Measurements from ENCODE around the gene MYT1.

The MYT1 gene

GRCh38 chr20:64198347-64198746, 34.1 kb downstream of the MYT1 start:
- H3K4me3 Mint-ChIP-seq: no peak overlapping the region
- no peaks in the 10 kb centered on the region for H3K9me3 Mint-ChIP-seq (ENCODE audit: low read depth)
- no peaks in the 10 kb centered on the region for H3K36me3 Mint-ChIP-seq

GRCh38 chr20:64199395-64199794, 35.1 kb downstream of the MYT1 start:
- Mint-ChIP-seq H3K27me3 (no peaks in the 10 kb centered on the region), H3K4me3 (no peak overlapping the region), H3K4me1 (ENCODE audit: low read depth) (no peaks in the 10 kb centered on the region), H3K9me3 (ENCODE audit: low read depth) (no peaks in the 10 kb centered on the region), H3K36me3 (no peaks in the 10 kb centered on the region), H3K27ac (no peak overlapping the region)

More at GRCh38 chr20:64198347-64198746, 34.1 kb downstream of the MYT1 start:
- Mint-ChIP-seq H3K27ac (no peak overlapping the region), H3K4me1 (ENCODE audit: low read depth) (peaks cover under 1% of the 10 kb centered on the region), H3K27me3 (no peaks in the 10 kb centered on the region)

GRCh38 chr20:64200740-64201139, 36.5 kb downstream of the MYT1 start:
- no peaks in the 10 kb centered on the region for H3K4me1 Mint-ChIP-seq (ENCODE audit: low read depth)
- H3K27ac Mint-ChIP-seq: no peak overlapping the region
- H3K27me3 Mint-ChIP-seq: no peaks in the 10 kb centered on the region
- H3K36me3 Mint-ChIP-seq: no peaks in the 10 kb centered on the region
- no peak overlapping the region for H3K4me3 Mint-ChIP-seq
- no peaks in the 10 kb centered on the region for H3K9me3 Mint-ChIP-seq (ENCODE audit: low read depth)

- Mint-ChIP-seq H3K9me3 (ENCODE audit: low read depth) (no peaks in the 10 kb centered on the region), H3K4me3 (no peak overlapping the region)
Observed at GRCh38 chr20:64201653-64202052, 37.4 kb downstream of the MYT1 start.

GRCh38 chr20:64203037-64203777, 39.0 kb downstream of the MYT1 start:
- no peaks in the 10 kb centered on the region for H3K27me3 Mint-ChIP-seq
- H3K36me3 Mint-ChIP-seq: no peaks in the 10 kb centered on the region
- H3K27ac Mint-ChIP-seq: no peak overlapping the region
- no peaks in the 10 kb centered on the region for H3K4me1 Mint-ChIP-seq (ENCODE audit: low read depth)
- no peak overlapping the region for H3K4me3 Mint-ChIP-seq
- no peaks in the 10 kb centered on the region for H3K9me3 Mint-ChIP-seq (ENCODE audit: low read depth)

More at GRCh38 chr20:64201653-64202052, 37.4 kb downstream of the MYT1 start:
- Mint-ChIP-seq H3K36me3 (no peaks in the 10 kb centered on the region), H3K27ac (no peak overlapping the region), H3K27me3 (no peaks in the 10 kb centered on the region), H3K4me1 (ENCODE audit: low read depth) (no peaks in the 10 kb centered on the region)

- no peaks in the 10 kb centered on the region for H3K9me3 Mint-ChIP-seq (ENCODE audit: low read depth)
- no peaks in the 10 kb centered on the region for H3K4me1 Mint-ChIP-seq (ENCODE audit: low read depth)
- H3K27me3 Mint-ChIP-seq: no peaks in the 10 kb centered on the region
- no peak overlapping the region for H3K4me3 Mint-ChIP-seq
- H3K27ac Mint-ChIP-seq: no peak overlapping the region
- no peaks in the 10 kb centered on the region for H3K36me3 Mint-ChIP-seq
Observed at GRCh38 chr20:64205611-64206026, 41.4 kb downstream of the MYT1 start.

- no peaks in the 10 kb centered on the region for H3K36me3 Mint-ChIP-seq
- no peaks in the 10 kb centered on the region for H3K4me1 Mint-ChIP-seq (ENCODE audit: low read depth)
- H3K9me3 Mint-ChIP-seq (ENCODE audit: low read depth): no peaks in the 10 kb centered on the region
- no peaks in the 10 kb centered on the region for H3K27me3 Mint-ChIP-seq
- no peak overlapping the region for H3K27ac Mint-ChIP-seq
- no peak overlapping the region for H3K4me3 Mint-ChIP-seq
Observed at GRCh38 chr20:64206614-64207013, 42.4 kb downstream of the MYT1 start.

- H3K36me3 Mint-ChIP-seq: no peaks in the 10 kb centered on the region
- no peaks in the 10 kb centered on the region for H3K27me3 Mint-ChIP-seq
- H3K27ac Mint-ChIP-seq: no peak overlapping the region
- no peak overlapping the region for H3K4me3 Mint-ChIP-seq
- no peaks in the 10 kb centered on the region for H3K9me3 Mint-ChIP-seq (ENCODE audit: low read depth)
- peaks cover 1% of the 10 kb centered on the region for H3K4me1 Mint-ChIP-seq (ENCODE audit: low read depth)
Observed at GRCh38 chr20:64207641-64208590, 43.7 kb downstream of the MYT1 start.

GRCh38 chr20:64209148-64209547, 44.9 kb downstream of the MYT1 start:
- Mint-ChIP-seq H3K4me1 (ENCODE audit: low read depth) (peaks cover 2% of the 10 kb centered on the region), H3K36me3 (no peaks in the 10 kb centered on the region), H3K27me3 (no peaks in the 10 kb centered on the region), H3K27ac (no peak overlapping the region), H3K4me3 (no peak overlapping the region), H3K9me3 (ENCODE audit: low read depth) (no peaks in the 10 kb centered on the region)

GRCh38 chr20:64210656-64211369, 46.6 kb downstream of the MYT1 start:
- H3K27me3 Mint-ChIP-seq: no peaks in the 10 kb centered on the region
- H3K4me1 Mint-ChIP-seq (ENCODE audit: low read depth): peaks cover 13% of the 10 kb centered on the region
- H3K4me3 Mint-ChIP-seq: no peak overlapping the region
- no peaks in the 10 kb centered on the region for H3K36me3 Mint-ChIP-seq
- H3K9me3 Mint-ChIP-seq (ENCODE audit: low read depth): no peaks in the 10 kb centered on the region
- no peak overlapping the region for H3K27ac Mint-ChIP-seq

- Mint-ChIP-seq H3K27ac (no peak overlapping the region), H3K9me3 (ENCODE audit: low read depth) (no peaks in the 10 kb centered on the region), H3K36me3 (no peaks in the 10 kb centered on the region), H3K4me3 (no peak overlapping the region), H3K27me3 (no peaks in the 10 kb centered on the region), H3K4me1 (ENCODE audit: low read depth) (peaks cover 16% of the 10 kb centered on the region)
Observed at GRCh38 chr20:64211874-64212658, 47.8 kb downstream of the MYT1 start.

GRCh38 chr20:64212755-64213154, 48.5 kb downstream of the MYT1 start:
- Mint-ChIP-seq H3K4me1 (ENCODE audit: low read depth) (peaks cover 16% of the 10 kb centered on the region), H3K4me3 (no peak overlapping the region), H3K36me3 (no peaks in the 10 kb centered on the region), H3K27me3 (no peaks in the 10 kb centered on the region), H3K27ac (no peak overlapping the region), H3K9me3 (ENCODE audit: low read depth) (no peaks in the 10 kb centered on the region)

- H3K36me3 Mint-ChIP-seq: no peaks in the 10 kb centered on the region
- no peak overlapping the region for H3K27ac Mint-ChIP-seq
- no peaks in the 10 kb centered on the region for H3K9me3 Mint-ChIP-seq (ENCODE audit: low read depth)
- H3K4me1 Mint-ChIP-seq (ENCODE audit: low read depth): peaks cover 16% of the 10 kb centered on the region
- no peaks in the 10 kb centered on the region for H3K27me3 Mint-ChIP-seq
- no peak overlapping the region for H3K4me3 Mint-ChIP-seq
Observed at GRCh38 chr20:64214113-64214512, 49.9 kb downstream of the MYT1 start.

- H3K36me3 Mint-ChIP-seq: no peaks in the 10 kb centered on the region
- H3K9me3 Mint-ChIP-seq (ENCODE audit: low read depth): no peaks in the 10 kb centered on the region
- no peak overlapping the region for H3K4me3 Mint-ChIP-seq
- H3K4me1 Mint-ChIP-seq (ENCODE audit: low read depth): peaks cover 16% of the 10 kb centered on the region
- H3K27me3 Mint-ChIP-seq: no peaks in the 10 kb centered on the region
- no peak overlapping the region for H3K27ac Mint-ChIP-seq
Observed at GRCh38 chr20:64214952-64215351, 50.7 kb downstream of the MYT1 start.

All from activated naive CD8-positive, alpha-beta T cell (primary cell).